22Rv1 (cell line): ENCODE data around the gene PSD4.
A peak's percentile ranks its signal among the peaks of the same experiment; 100 is the strongest.

Source experiments
- H3K27ac ChIP-seq: fragments of 450-650 bp; 2 replicates; pipeline ENCODE4 v1.5.1; 2017
- CTCF ChIP-seq: fragments of 450-650 bp; IDR thresholded peaks from 2 replicates; pipeline ENCODE4 v1.5.1; 2017; ENCODE audit warnings: mild to moderate bottlenecking
- ZFX ChIP-seq: fragments of 450-650 bp; IDR thresholded peaks from 2 replicates; pipeline ENCODE4 v1.6.1; 2017; ENCODE audit warnings: antibody characterized with exemption, borderline replicate concordance

PSD4 gene

GRCh38 chr2:113233593-113234550 is 60.1 kb downstream of the PSD4 start:
- TF ChIP-seq CTCF: peak; percentile 25; the same call in 1 of the 2 replicates
- TF ChIP-seq ZFX: no peak
- no peak overlapping the region; the same call in 1 of the 2 replicates for H3K27ac ChIP-seq

- H3K27ac ChIP-seq: peak overlapping the region; percentile 67
Measured at GRCh38 chr2:113234721-113235346, 61.1 kb downstream of the PSD4 start.

GRCh38 chr2:113235347-113236226 is 61.8 kb downstream of the PSD4 start:
- H3K27ac ChIP-seq: peak overlapping the region; percentile 67

More at GRCh38 chr2:113234721-113235346, 61.1 kb downstream of the PSD4 start:
- TF ChIP-seq ZFX (no peak), CTCF (no peak)

GRCh38 chr2:113236367-113237159 is 62.8 kb downstream of the PSD4 start:
- peak overlapping the region; percentile 27 for H3K27ac ChIP-seq

GRCh38 chr2:113237604-113238160 is 63.9 kb downstream of the PSD4 start:
- 0 out of 2 replicates have a peak overlapping the region, but pooled peaks have one; percentile 27 for H3K27ac ChIP-seq
- TF ChIP-seq ZFX (no peak), CTCF (no peak)

More at GRCh38 chr2:113236367-113237159, 62.8 kb downstream of the PSD4 start:
- no peak for TF ChIP-seq CTCF

- TF ChIP-seq CTCF (no peak), ZFX (no peak)
- peak overlapping the region; percentile 35; the same call in 1 of the 2 replicates for H3K27ac ChIP-seq
Measured at GRCh38 chr2:113238871-113239839, 65.4 kb downstream of the PSD4 start.
